Chondrocyte (in vitro differentiated cells): ENCODE results near the gene DCAF4L1. TPM values are rescaled to one million over a fixed set of nuclear protein-coding genes. Genes with fewer than 3 reads are reported as not detected.

Experiments
- DNase-seq: peaks from one replicate; pipeline ENCODE4 v3.0.0; 2021; ENCODE audit warnings: mixed read lengths, low spot score
- H3K27ac Mint-ChIP-seq: one replicate; pipeline ENCODE4 v1.8.0; 2021; ENCODE audit warnings: mild to moderate bottlenecking, moderate library complexity, mixed read lengths; ENCODE audit not compliant: unreplicated experiment
- H3K27me3 Mint-ChIP-seq: 2 replicates; pipeline ENCODE4 v1.8.0; 2021; ENCODE audit warnings: low read depth, mixed read lengths
- H3K36me3 Mint-ChIP-seq: 2 replicates; pipeline ENCODE4 v1.8.0; 2021; ENCODE audit warnings: low read depth, mixed read lengths
- H3K4me1 Mint-ChIP-seq: 2 replicates; pipeline ENCODE4 v1.8.0; 2021; ENCODE audit warnings: low read depth, mild to moderate bottlenecking, mixed read lengths
- H3K4me3 Mint-ChIP-seq: one replicate; pipeline ENCODE4 v1.8.0; 2021; ENCODE audit warnings: mild to moderate bottlenecking, moderate library complexity, mixed read lengths; ENCODE audit not compliant: unreplicated experiment
- H3K9me3 Mint-ChIP-seq: 2 replicates; pipeline ENCODE4 v1.8.0; 2021; ENCODE audit warnings: low read depth, mixed read lengths
- CTCF ChIP-seq: fragments of 200-600 bp; sonication (generic); IDR thresholded peaks from 2 replicates; pipeline ENCODE4 v1.5.0; 2021; ENCODE audit warnings: antibody characterized with exemption, mild to moderate bottlenecking, moderate library complexity
- total RNA-seq: library from RNA; stranded (reverse); gene quantifications from 3 replicates; pipeline ENCODE4 v1.2.1, GENCODE V29; 2021

DCAF4L1 gene
- total RNA-seq, 1 donor from 2014 or later = not detected

GRCh38 chr4:41969671-41970070 is 11.9 kb upstream of the DCAF4L1 start:
- Mint-ChIP-seq H3K27me3 (no peaks in the 10 kb centered on the region), H3K27ac (no peak overlapping the region), H3K36me3 (peaks cover 4% of the 10 kb centered on the region), H3K4me1 (no peaks in the 10 kb centered on the region), H3K9me3 (peaks cover 7% of the 10 kb centered on the region), H3K4me3 (no peak overlapping the region)
- TF ChIP-seq CTCF = no peak
- DNase-seq = no peak

- no peaks in the 10 kb centered on the region for H3K27me3 Mint-ChIP-seq
- H3K9me3 Mint-ChIP-seq = no peaks in the 10 kb centered on the region
- no peaks in the 10 kb centered on the region for H3K36me3 Mint-ChIP-seq
- TF ChIP-seq CTCF = no peak
- H3K4me1 Mint-ChIP-seq = no peaks in the 10 kb centered on the region
- no peak overlapping the region for H3K4me3 Mint-ChIP-seq
- H3K27ac Mint-ChIP-seq = no peak overlapping the region
- no peak for DNase-seq
Measured at GRCh38 chr4:41975341-41975740, 6.2 kb upstream of the DCAF4L1 start.

GRCh38 chr4:41976775-41977516 is 4.6 kb upstream of the DCAF4L1 start:
- Mint-ChIP-seq H3K27ac (no peak overlapping the region), H3K36me3 (no peaks in the 10 kb centered on the region), H3K4me1 (no peaks in the 10 kb centered on the region)

GRCh38 chr4:41977709-41978108 is 3.8 kb upstream of the DCAF4L1 start:
- Mint-ChIP-seq H3K27me3 (no peaks in the 10 kb centered on the region), H3K4me3 (no peak overlapping the region), H3K4me1 (no peaks in the 10 kb centered on the region), H3K27ac (no peak overlapping the region), H3K9me3 (no peaks in the 10 kb centered on the region), H3K36me3 (no peaks in the 10 kb centered on the region)
- no peak for DNase-seq
- no peak for TF ChIP-seq CTCF

More at GRCh38 chr4:41976775-41977516, 4.6 kb upstream of the DCAF4L1 start:
- TF ChIP-seq CTCF = no peak
- no peaks in the 10 kb centered on the region for H3K27me3 Mint-ChIP-seq
- DNase-seq = no peak
- H3K9me3 Mint-ChIP-seq = no peaks in the 10 kb centered on the region
- H3K4me3 Mint-ChIP-seq = no peak overlapping the region

GRCh38 chr4:41982716-41983115 is 1.2 kb downstream of the DCAF4L1 start:
- no peaks in the 10 kb centered on the region for H3K36me3 Mint-ChIP-seq
- no peak for TF ChIP-seq CTCF
- no peak for DNase-seq
- no peaks in the 10 kb centered on the region for H3K9me3 Mint-ChIP-seq
- H3K4me1 Mint-ChIP-seq = no peaks in the 10 kb centered on the region
- no peak overlapping the region for H3K4me3 Mint-ChIP-seq
- no peaks in the 10 kb centered on the region for H3K27me3 Mint-ChIP-seq
- H3K27ac Mint-ChIP-seq = no peak overlapping the region
